ENCODE results near the gene CDX1. TPM values are rescaled to one million over a fixed set of nuclear protein-coding genes. Genes with fewer than 3 reads are reported as not detected.

The CDX1 gene
- total and polyA plus RNA-seq, 2 of the 8 experiments (the other 6 are each of a cell fraction or from before 2014, with no cell fraction given) = not detected

DNA sequence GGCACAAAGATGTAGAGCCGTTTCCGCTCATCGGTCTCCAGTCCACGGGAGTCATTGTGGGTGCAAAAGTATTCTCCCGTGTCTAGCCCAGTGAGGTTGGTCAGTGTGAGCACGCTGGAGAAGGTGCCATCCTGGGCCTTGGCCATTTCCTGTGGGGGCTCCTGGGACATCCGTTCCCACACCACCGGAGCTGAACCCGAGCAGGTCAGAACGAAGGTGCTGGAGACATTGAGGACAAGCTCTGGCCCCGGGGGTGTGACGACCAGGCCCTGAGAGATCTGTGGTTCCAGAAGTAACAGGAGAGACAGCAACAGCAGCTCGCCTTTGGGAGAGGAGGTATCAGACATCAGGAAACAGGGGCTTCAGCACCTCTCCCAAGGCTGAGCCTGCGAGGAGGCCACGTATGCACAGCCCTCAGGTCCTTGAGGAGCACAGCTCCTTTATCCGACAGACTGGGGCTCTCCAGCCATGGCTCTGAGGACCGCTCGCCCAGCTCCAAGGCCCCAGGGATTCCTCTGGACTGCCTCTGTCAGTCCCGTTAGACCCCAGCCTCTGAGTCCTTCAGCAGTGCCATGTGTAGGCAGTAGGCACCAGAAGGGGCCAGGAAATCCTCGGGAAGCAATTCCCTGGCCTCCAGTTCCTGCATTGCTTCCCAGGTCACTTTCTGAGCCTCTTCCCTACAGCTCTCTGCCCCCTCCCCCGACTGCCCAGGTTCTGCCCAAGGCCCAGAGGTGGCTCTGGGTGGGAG, 30.8 kb upstream of the CDX1 start:
- H3K9ac ChIP-seq (replicated peaks in 1 of 4; ENCODE audit: extremely low read depth in 1 of 4, low read depth in 3 of 4, low read length in 3 of 4) = no peak overlapping the region; a peak in 1 of 7 replicates
- no peak overlapping the region for H3K4me3 ChIP-seq (ENCODE audit: extremely low read depth in 1 of 4, insufficient read depth in 2 of 4, low read depth in 3 of 4, low read length in 4 of 4)
- peak overlapping the region; percentile 44; the same call in 1 of the 2 replicates for H2BK5ac ChIP-seq (ENCODE audit: low read depth, low read length)
- H2AK5ac ChIP-seq (ENCODE audit: low read depth, low read length) = peak overlapping the region; percentile 75
- ChIA-PET CTCF (ENCODE audit: partially characterized antibody) (interaction anchor here (0.5 to 13.1 kb wide), 17 partner anchors 10 to 219 kb away, joined by 3 to 188 read pairs (median 4); partner anchors contain the start of gene PDGFRB), POLR2A (ENCODE audit: partially characterized antibody) (interaction anchor here (0.6 to 1.5 kb wide), 3 partner anchors 20 to 307 kb away, joined by 3 to 4 read pairs (median 3); partner anchors contain the start of gene PDGFRB)
- H4K8ac ChIP-seq (ENCODE audit: extremely low read depth, insufficient read depth, low read length) = no peak overlapping the region
- H2AFZ ChIP-seq (ENCODE audit: low read length) = no peak overlapping the region
- H2BK120ac ChIP-seq (replicated peaks; ENCODE audit: low read depth, low read length) = no peak overlapping the region
- no peak overlapping the region for H3K56ac ChIP-seq (replicated peaks; ENCODE audit: insufficient read length, low read depth, low read length)
- H3K14ac ChIP-seq (ENCODE audit: insufficient read length) = no peak overlapping the region
- H3K23ac ChIP-seq (ENCODE audit: insufficient read length) = no peak overlapping the region
- no peak overlapping the region for H2BK15ac ChIP-seq (ENCODE audit: low read length)
- peak overlapping the region; percentile 10 for H3K4ac ChIP-seq (replicated peaks; ENCODE audit: insufficient read length, low read depth, low read length)
- no peak overlapping the region for H3K4me2 ChIP-seq (ENCODE audit: insufficient read depth in 1 of 2, low read depth in 2 of 2, low read length in 2 of 2)
- 88% methylated on average over 21 of the region's 21 CpGs; no CpG with 5 or more reads in 1 of the 2 experiments for WGBS, 2 experiments (ENCODE audit: extremely low coverage in 1 of 2, insufficient coverage in 1 of 2, insufficient read length in 1 of 2, insufficient replicate concordance in 2 of 2, low coverage in 1 of 2, low lambda C conversion rate in 2 of 2, missing lambda C conversion rate in 1 of 2)
- peaks cover 5 to 35% (median 28%) of the 10 kb centered on the region in 4 experiments for H3K4me1 ChIP-seq (replicated peaks in 1 of 4; ENCODE audit: control insufficient read depth in 3 of 4, insufficient read depth in 4 of 4, low read length in 3 of 4)
- no peak overlapping the region for H4K5ac ChIP-seq (ENCODE audit: insufficient read length, low read depth, low read length)
- H3K27ac ChIP-seq (ENCODE audit: low read depth, low read length) = no peak overlapping the region
- H4K91ac ChIP-seq (replicated peaks; ENCODE audit: insufficient read length, low read length) = no peak overlapping the region
- no peaks in the 10 kb centered on the region for H3K79me1 ChIP-seq (ENCODE audit: low read depth, low read length)
- peaks cover 0 to 5% (median 3%) of the 10 kb centered on the region in 4 experiments; a peak in 3 of 7 replicates for H3K27me3 ChIP-seq (replicated peaks in 1 of 4; ENCODE audit: control insufficient read depth in 3 of 4, extremely low read depth in 1 of 4, insufficient read depth in 3 of 4, low read length in 3 of 4)
- no peaks in the 10 kb centered on the region for H3K23me2 ChIP-seq (ENCODE audit: low read depth, low read length)
- no peak overlapping the region for H2BK20ac ChIP-seq (ENCODE audit: low read length)
- DNase-seq (ENCODE audit: low read depth in 1 of 2, low spot score in 2 of 2) (no peak), FAIRE-seq (no peak)
- no peaks in the 10 kb centered on the region for H3K36me3 ChIP-seq (ENCODE audit: control insufficient read depth in 2 of 4, insufficient read depth in 4 of 4, low read length in 3 of 4)
- H2BK12ac ChIP-seq (ENCODE audit: low read depth, low read length) = peak overlapping the region; percentile 75; the same call in 1 of the 2 replicates
- peak overlapping the region; percentile 48; the same call in 1 of the 2 replicates for H3K18ac ChIP-seq (ENCODE audit: extremely low read depth, low read length)
- H3K9me3 ChIP-seq (ENCODE audit: insufficient read depth in 2 of 2, low read depth in 1 of 2, low read length in 1 of 2) = no peaks in the 10 kb centered on the region
- H3K79me2 ChIP-seq (ENCODE audit: control insufficient read depth in 1 of 2, insufficient read depth in 2 of 2, low read length in 2 of 2) = no peaks in the 10 kb centered on the region
- H4K20me1 ChIP-seq (replicated peaks in 1 of 2; ENCODE audit: control insufficient read depth in 1 of 2, insufficient read depth in 2 of 2, low read length in 2 of 2) = peaks cover 0 to 4% of the 10 kb centered on the region in 2 experiments
- TF ChIP-seq ZNF274 (IDR thresholded peaks at IDR 0.05; ENCODE audit: borderline replicate concordance, extremely low read depth, low read length) (no peak), KDM5A (IDR thresholded peaks at IDR 0.05; ENCODE audit: low read length) (no peak), TBP (IDR thresholded peaks at IDR 0.05; ENCODE audit: low read depth, low read length) (no peak), SP2 (IDR thresholded peaks at IDR 0.05; ENCODE audit: low read length) (no peak), CHD2 (IDR thresholded peaks at IDR 0.05; ENCODE audit: low read length) (no peak), BACH1 (IDR thresholded peaks at IDR 0.05; ENCODE audit: low read length) (no peak), HDAC2 (IDR thresholded peaks at IDR 0.05; ENCODE audit: borderline replicate concordance in 1 of 2, low read depth in 2 of 2, low read length in 2 of 2) (no peak), EGR1 (IDR thresholded peaks at IDR 0.05; ENCODE audit: borderline replicate concordance, low read depth, low read length) (no peak), RXRA (IDR thresholded peaks at IDR 0.05; ENCODE audit: insufficient read depth, low read depth, low read length) (no peak), YY1 (IDR thresholded peaks at IDR 0.05; ENCODE audit: low read depth, low read length) (no peak), JUND (IDR thresholded peaks at IDR 0.05; ENCODE audit: low read length) (no peak), CTBP2 (IDR thresholded peaks at IDR 0.05; ENCODE audit: borderline replicate concordance, insufficient read depth, insufficient read length, low read length) (no peak), TAF7 (optimal IDR thresholded peaks at IDR 0.05; ENCODE audit: borderline replicate concordance, low read depth, low read length) (no peak)

Measured in H1 (cell line).